OCI-LY1 (cell line): ENCODE results near the gene ASB8.
A peak's percentile ranks its signal among the peaks of the same experiment; 100 is the strongest.

ENCODE experiments used
- H2AFZ ChIP-seq: fragments of 200-600 bp; sonication (generic), shearing (Covaris generic); 2 replicates; pipeline ENCODE4 v1.6.0; 2014; ENCODE audit warnings: antibody characterized with exemption, mild to moderate bottlenecking, low read length
- H3F3A ChIP-seq: fragments of 200-600 bp; sonication (generic), shearing (Covaris generic); 2 replicates; pipeline ENCODE4 v1.6.0; 2014; ENCODE audit warnings: mild to moderate bottlenecking, antibody characterized with exemption, low read length, moderate library complexity; ENCODE audit not compliant: insufficient read depth
- H3K27ac ChIP-seq: fragments of 200-600 bp; sonication (generic); 2 replicates; pipeline ENCODE4 v1.5.1; 2014; ENCODE audit warnings: low read length, mixed run types, mild to moderate bottlenecking, low read depth; ENCODE audit not compliant: poor library complexity, severe bottlenecking
- H3K27me3 ChIP-seq: fragments of 200-600 bp; sonication (generic); 2 replicates; pipeline ENCODE4 v1.6.0; 2014; ENCODE audit warnings: antibody characterized with exemption, mild to moderate bottlenecking, low read length, moderate library complexity; ENCODE audit not compliant: insufficient read depth
- H3K36me3 ChIP-seq: fragments of 200-600 bp; sonication (generic); 2 replicates; pipeline ENCODE4 v1.6.1; 2014; ENCODE audit warnings: mild to moderate bottlenecking, antibody characterized with exemption, low read length, moderate library complexity, mixed read lengths; ENCODE audit not compliant: insufficient read depth
- H3K4me1 ChIP-seq: fragments of 200-600 bp; sonication (generic); 2 replicates; pipeline ENCODE4 v1.5.1; 2014; ENCODE audit warnings: mild to moderate bottlenecking, low read length, moderate library complexity; ENCODE audit not compliant: insufficient read depth, severe bottlenecking
- H3K4me2 ChIP-seq: fragments of 200-600 bp; sonication (generic), shearing (Covaris generic); 2 replicates; pipeline ENCODE4 v1.6.1; 2014; ENCODE audit warnings: low read length
- H3K4me3 ChIP-seq: fragments of 200-600 bp; sonication (generic); 2 replicates; pipeline ENCODE4 v1.5.1; 2014; ENCODE audit warnings: low read length, low read depth, mild to moderate bottlenecking, mixed read lengths; ENCODE audit not compliant: poor library complexity, severe bottlenecking
- H3K79me2 ChIP-seq: fragments of 200-600 bp; shearing (Covaris generic); 2 replicates; pipeline ENCODE4 v1.6.1; 2016; ENCODE audit warnings: mixed run types, low read length, mixed read lengths; ENCODE audit not compliant: insufficient read depth
- H3K9ac ChIP-seq: fragments of 200-600 bp; sonication (generic), shearing (Covaris generic); 2 replicates; pipeline ENCODE4 v1.6.1; 2014; ENCODE audit warnings: mild to moderate bottlenecking, low read length, mixed read lengths
- H3K9me2 ChIP-seq: fragments of 200-600 bp; sonication (generic), shearing (Covaris generic); 2 replicates; pipeline ENCODE4 v1.6.1; 2014; ENCODE audit warnings: low read depth, mild to moderate bottlenecking, low read length, mixed read lengths
- H3K9me3 ChIP-seq: fragments of 200-600 bp; shearing (Covaris generic); 2 replicates; pipeline ENCODE4 v1.6.1; 2014; ENCODE audit warnings: low read length, mixed read lengths
- H4K20me1 ChIP-seq: fragments of 200-600 bp; sonication (generic), shearing (Covaris generic); 2 replicates; pipeline ENCODE4 v1.6.0; 2016; ENCODE audit warnings: mild to moderate bottlenecking, low read length; ENCODE audit not compliant: insufficient read depth
- CTCF ChIP-seq: fragments of 200-600 bp; sonication (generic), shearing (Covaris generic); IDR thresholded peaks from 2 replicates; pipeline ENCODE4 v1.5.1; 2017; ENCODE audit warnings: mild to moderate bottlenecking, antibody characterized with exemption, low read length, moderate library complexity, mixed read lengths
- EZH2 ChIP-seq: fragments of 200-600 bp; sonication (generic), shearing (Covaris generic); IDR thresholded peaks from 2 replicates; pipeline ENCODE4 v1.8.0; 2017; ENCODE audit warnings: borderline replicate concordance, mixed run types, mild to moderate bottlenecking, antibody characterized with exemption, low read length, moderate library complexity, mixed read lengths

The ASB8 gene

GRCh38 chr12:48197549-48197970, 40.2 kb upstream of the ASB8 start:
- Histone ChIP-seq H3K9me3 (no peaks in the 10 kb centered on the region), H2AFZ (peak overlapping the region; percentile 81; the same call in 1 of the 2 replicates), H3K27me3 (no peaks in the 10 kb centered on the region), H3K4me3 (peak overlapping the region; percentile 67), H3K9me2 (no peaks in the 10 kb centered on the region), H3K4me2 (peak overlapping the region; percentile 85), H3K36me3 (no peaks in the 10 kb centered on the region; the same call in 1 of the 2 replicates), H3K27ac (no peak overlapping the region), H3F3A (no peaks in the 10 kb centered on the region), H3K79me2 (no peaks in the 10 kb centered on the region), H4K20me1 (no peaks in the 10 kb centered on the region), H3K9ac (peak overlapping the region; percentile 69; the same call in 1 of the 2 replicates), H3K4me1 (peaks cover 21% of the 10 kb centered on the region)
- TF ChIP-seq CTCF (peak; percentile 78), EZH2 (no peak)

- no peak overlapping the region for H3K4me3 ChIP-seq
- peaks cover 21% of the 10 kb centered on the region for H3K4me1 ChIP-seq
- no peaks in the 10 kb centered on the region for H3K27me3 ChIP-seq
- TF ChIP-seq CTCF (no peak), EZH2 (no peak)
- H3K9me2 ChIP-seq = no peaks in the 10 kb centered on the region
- no peaks in the 10 kb centered on the region for H3F3A ChIP-seq
- H3K9me3 ChIP-seq = no peaks in the 10 kb centered on the region
- H3K79me2 ChIP-seq = no peaks in the 10 kb centered on the region
- H4K20me1 ChIP-seq = no peaks in the 10 kb centered on the region
- no peak overlapping the region for H3K27ac ChIP-seq
- H3K4me2 ChIP-seq = no peak overlapping the region
- no peak overlapping the region for H2AFZ ChIP-seq
- H3K9ac ChIP-seq = no peak overlapping the region
- H3K36me3 ChIP-seq = no peaks in the 10 kb centered on the region; the same call in 1 of the 2 replicates
Observed at GRCh38 chr12:48194799-48195201, 37.5 kb upstream of the ASB8 start.

- H2AFZ ChIP-seq = no peak overlapping the region
- TF ChIP-seq EZH2 (no peak), CTCF (no peak)
- H3K4me2 ChIP-seq = no peak overlapping the region
- H3K4me3 ChIP-seq = no peak overlapping the region
- H3K4me1 ChIP-seq = peaks cover 16% of the 10 kb centered on the region
- H3K36me3 ChIP-seq = no peaks in the 10 kb centered on the region; the same call in 1 of the 2 replicates
- H3K9me3 ChIP-seq = no peaks in the 10 kb centered on the region
- no peaks in the 10 kb centered on the region for H4K20me1 ChIP-seq
- H3F3A ChIP-seq = no peaks in the 10 kb centered on the region
- H3K27me3 ChIP-seq = no peaks in the 10 kb centered on the region
- H3K79me2 ChIP-seq = no peaks in the 10 kb centered on the region
- H3K9ac ChIP-seq = no peak overlapping the region
- no peak overlapping the region for H3K27ac ChIP-seq
- no peaks in the 10 kb centered on the region for H3K9me2 ChIP-seq
Observed at GRCh38 chr12:48193623-48194022, 36.3 kb upstream of the ASB8 start.
